Heart left ventricle (tissue), 16 donors: ENCODE measurements around the gene CENPU. TPM values are rescaled to one million over a fixed set of nuclear protein-coding genes. Genes with fewer than 3 reads are reported as not detected.
"Not testable (repeated sequence)": the region's sequence is repeated elsewhere in the genome, so short reads cannot be mapped to it uniquely, and the experiment has no call there.

Source experiments
- ATAC-seq, 4 donors: fragments of 200-7000 bp; cut with Tn5 transposase; one replicate each; pipeline ENCODE4 v1.9.1; 2020 to 2022; ENCODE audit warnings: moderate library complexity in 4 of 4, mild to moderate bottlenecking in 3 of 4, moderate number of reproducible peaks in 1 of 4
- DNase-seq, 5 donors: peaks; one replicate each; pipeline ENCODE4 v3.0.0-alpha.2; 2020
- H3K27ac ChIP-seq, 12 donors: fragments of 200-600 bp; sonication (generic) in 4 of 12; one replicate each; pipeline versions ENCODE4 v1.5.0 to v1.8.0; 2016 to 2022; ENCODE audit warnings: mild to moderate bottlenecking in 2 of 12
- H3K27me3 ChIP-seq, 9 donors: fragments of 200-600 bp; sonication (generic) in 2 of 9; one replicate each; pipeline versions ENCODE4 v1.5.1 to v1.8.0; 2016 to 2022; ENCODE audit warnings: mild to moderate bottlenecking in 3 of 9
- H3K36me3 ChIP-seq, 9 donors: fragments of 200-600 bp; sonication (generic) in 2 of 9; one replicate each; pipeline versions ENCODE4 v1.5.0 to v1.8.0; 2018 to 2022; ENCODE audit warnings: mild to moderate bottlenecking in 2 of 9
- H3K4me1 ChIP-seq, 12 donors: fragments of 200-600 bp; sonication (generic) in 4 of 12; one replicate each; pipeline versions ENCODE4 v1.5.0 to v1.8.0; 2016 to 2022; ENCODE audit warnings: mild to moderate bottlenecking in 3 of 12
- H3K4me3 ChIP-seq, 12 donors: fragments of 200-600 bp; sonication (generic) in 4 of 12; one replicate each; pipeline versions ENCODE4 v1.5.0 to v1.8.0; 2017 to 2022; ENCODE audit warnings: mild to moderate bottlenecking in 9 of 12, moderate library complexity in 4 of 12
- H3K9me3 ChIP-seq, 12 donors: fragments of 200-600 bp; sonication (generic) in 4 of 12; one replicate each; pipeline versions ENCODE4 v1.5.0 to v1.8.0; 2016 to 2022; ENCODE audit warnings: mild to moderate bottlenecking in 1 of 12
- CTCF ChIP-seq, 12 donors: fragments of 200-600 bp; sonication (generic) in 4 of 12; IDR thresholded peaks; one replicate each; pipeline versions ENCODE4 v1.5.0 to v1.8.0; 2018 to 2022; ENCODE audit warnings: antibody characterized with exemption in 12 of 12, mild to moderate bottlenecking in 5 of 12
- POLR2A ChIP-seq, 2 donors: fragments of 450-650 bp; IDR thresholded peaks; one replicate each; pipeline ENCODE4 v1.6.1; 2017; ENCODE audit warnings: antibody characterized with exemption in 2 of 2, mild to moderate bottlenecking in 2 of 2, moderate library complexity in 2 of 2
- whole genome bisulfite sequencing, 4 donors: extraction: QIAGEN DNeasy Blood & Tissue Kit in 2 of 4; methylation state at CpG; one replicate each; pipeline versions ENCODE4 v1.1.5 to v1.1.7; 2013 to 2018; 5-methylcytosine and 5-hydroxymethylcytosine counted together
- intact Hi-C, 10 donors: fragments of 100-400 bp; cut with DNase I; formaldehyde crosslinking; loops; one replicate each; pipeline versions ENCODE4 v1.11.1 to v1.14.2; 2022
- long read RNA-seq, 3 donors: library from polyadenylated mRNA; unstranded; transcript quantifications; one replicate each; pipeline ENCODE4 v2.0.0, GENCODE V29; 2020 to 2021
- polyA plus RNA-seq, 2 donors: library from polyadenylated mRNA; stranded (reverse); fragments of 200-250 nt; gene quantifications; one replicate each; pipeline ENCODE4 v1.2.3, GENCODE V29; 2013
- total RNA-seq, 9 donors: library from RNA; depleted of rRNA in 2 of 9; stranded (reverse); fragments of >200 nt in 2 of 9; fragmentation: NEBNext Ultra II Directional in 3 of 9; extraction: Animal tissue kit (Norgen Biotek cat#: 25700) in 3 of 9; gene quantifications; one replicate each; pipeline versions ENCODE4 v1.1.0 to v1.2.4, GENCODE V29; 2016 to 2023
- donor health status: ischemic (EF 13 %, LVEDD 7.1; RV severe dilation, severe dysfunction).
- donor health status: healthy with polysubstance abuse.
- donor health status: DM: no; HTN: yes; CAD: no.
- donor health status: DM: no; HTN: no; CAD: no.
- donor health status: ischemic (EF 25% LVEDD 6.9; RV normal size, moderate dysfunction).
- donor health status: ischemic (EF 25% LVEDD 5.7; RV mildly dilated, moderate dysfunction).
- donor health status: healthy.
- donor health status: DM: yes; HTN: yes; CAD: no.
- donor health status: ischemic (EF 35%, LVEDD 5.7; RV mildly dilated, moderate dysfunction).
- donor health status: nonischemic (EF 11% LVEDD 7.7; RV severe dilation, severe dysfunction).
- donor health status: DM: yes; HTN: yes; CAD: no.
- donor health status: PGD.
- donor health status: ischemic (EF 29% LVEDD 5.4; RV normal size, mild dysfunction).
- donor health status: nonischemic (EF 23%, LVEDD 6.1; RV moderate dilation, normal function).

Gene CENPU, protein sequence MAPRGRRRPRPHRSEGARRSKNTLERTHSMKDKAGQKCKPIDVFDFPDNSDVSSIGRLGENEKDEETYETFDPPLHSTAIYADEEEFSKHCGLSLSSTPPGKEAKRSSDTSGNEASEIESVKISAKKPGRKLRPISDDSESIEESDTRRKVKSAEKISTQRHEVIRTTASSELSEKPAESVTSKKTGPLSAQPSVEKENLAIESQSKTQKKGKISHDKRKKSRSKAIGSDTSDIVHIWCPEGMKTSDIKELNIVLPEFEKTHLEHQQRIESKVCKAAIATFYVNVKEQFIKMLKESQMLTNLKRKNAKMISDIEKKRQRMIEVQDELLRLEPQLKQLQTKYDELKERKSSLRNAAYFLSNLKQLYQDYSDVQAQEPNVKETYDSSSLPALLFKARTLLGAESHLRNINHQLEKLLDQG
- total RNA-seq (1 to 10 TPM in 6 of 9 donors, under 1 TPM in 3; 0.36 to 7.1 (median 1.3) TPM), polyA plus RNA-seq (1 to 10 TPM; 1.0 to 1.2 TPM)
- long read RNA-seq, donor 1, partial matches to known transcripts, result 0 of 2 reads
- long read RNA-seq, donor 1, other reads (novel, unspliced or antisense), result 0 of 2 reads
- long read RNA-seq, donor 2, partial matches to known transcripts, result 1 of 7 reads
- long read RNA-seq, donor 2, other reads (novel, unspliced or antisense), result 0 of 7 reads
- long read RNA-seq, donor 3, partial matches to known transcripts, result 0 of 4 reads
- long read RNA-seq, donor 3, other reads (novel, unspliced or antisense), result 1 of 4 reads

- peak; percentile 99 to 100 (median 100) for ATAC-seq
- Histone ChIP-seq H3K9me3 (no peaks in the 10 kb centered on the region), H3K27ac (peak within 1 kb of the TSS in 11 of 12 donors; percentile 45 to 82 (median 62)), H3K4me1 (peaks cover 0 to 20% (median 11%) of the 10 kb centered on the region in 12 donors), H3K4me3 (peak within 1 kb of the TSS; percentile 45 to 94 (median 71)), H3K27me3 (no peaks in the 10 kb centered on the region), H3K36me3 (no peaks in the 10 kb centered on the region)
- intact Hi-C loops, result loop anchor here in 9 of 10 donors (1.0 to 10.0 kb wide), 8 partner anchors 77 to 1289 kb away; partner anchors contain the start of genes CASP3 (in 8 of the 9), PRIMPOL (in 8 of the 9) and CDKN2AIP (in 1 of the 9)
- TF ChIP-seq POLR2A (IDR thresholded peaks at IDR 0.05), result peak in 1 of 2 donors; percentile 73
- peak in 1 of 12 donors; percentile 3 for TF ChIP-seq CTCF (IDR thresholded peaks at IDR 0.05)
- peak; percentile 96 to 98 (median 97) for DNase-seq
- WGBS, 4 donors, result 0 to 1% (median 0%) methylated on average over 26 to 69 of the region's 69 CpGs
Measured at GRCh38 chr4:184733654-184734524, at the start of gene CENPU. Gene CENPU (minus strand): TSS chr4:184734096. CDS start chr4:184734062, 34 bp downstream.

GRCh38 chr4:184782731-184783373, 49.0 kb upstream of the CENPU start:
- H3K4me3 ChIP-seq, result no peak overlapping the region
- WGBS, 4 donors, result 58 to 66% (median 62%) methylated on average over 16 to 17 of the region's 17 CpGs
- peaks cover 0 to 10% (median 0%) of the 10 kb centered on the region in 12 donors for H3K4me1 ChIP-seq
- no peak for DNase-seq
- no peak for TF ChIP-seq POLR2A (IDR thresholded peaks at IDR 0.05)
- no peak for TF ChIP-seq CTCF (IDR thresholded peaks at IDR 0.05)
- no peaks in the 10 kb centered on the region for H3K27me3 ChIP-seq
- H3K27ac ChIP-seq, result peak overlapping the region in 1 of 12 donors; percentile 10
- peak in 2 of 4 donors; percentile 17 to 39 for ATAC-seq
- intact Hi-C loops, result no loop called here
- no peaks in the 10 kb centered on the region for H3K9me3 ChIP-seq
- peaks cover 0 to 95% (median 81%) of the 10 kb centered on the region in 9 donors for H3K36me3 ChIP-seq

DNA sequence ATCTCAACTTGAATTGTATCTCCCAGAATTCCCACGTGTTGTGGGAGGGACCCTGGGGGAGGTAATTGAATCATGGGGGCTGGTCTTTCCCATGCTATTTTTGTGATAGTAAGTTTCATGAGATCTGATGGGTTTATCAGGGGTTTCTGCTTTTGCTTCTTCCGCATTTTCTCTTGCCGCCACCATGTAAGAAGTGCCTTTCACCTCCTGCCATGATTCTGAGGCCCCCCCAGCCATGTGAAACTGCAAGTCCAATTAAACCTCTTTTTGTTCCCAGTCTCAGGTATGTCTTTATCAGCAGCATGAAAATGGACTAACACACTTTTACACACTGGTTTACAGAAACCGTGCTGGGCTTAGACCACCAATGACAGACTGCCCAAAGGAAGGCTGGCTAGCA, 45.3 kb upstream of the CENPU start:
- peaks cover 0 to 94% (median 72%) of the 10 kb centered on the region in 9 donors for H3K36me3 ChIP-seq
- H3K9me3 ChIP-seq, DNase-seq, intact Hi-C loops, H3K27ac ChIP-seq, H3K27me3 ChIP-seq, H3K4me3 ChIP-seq, ATAC-seq: not testable (repeated sequence)
- WGBS, 4 donors, result 93 to 95% (median 94%) methylated on average over 4 of the region's 4 CpGs
- H3K4me1 ChIP-seq, result peaks cover 0 to 14% (median 0%) of the 10 kb centered on the region in 12 donors

DNA sequence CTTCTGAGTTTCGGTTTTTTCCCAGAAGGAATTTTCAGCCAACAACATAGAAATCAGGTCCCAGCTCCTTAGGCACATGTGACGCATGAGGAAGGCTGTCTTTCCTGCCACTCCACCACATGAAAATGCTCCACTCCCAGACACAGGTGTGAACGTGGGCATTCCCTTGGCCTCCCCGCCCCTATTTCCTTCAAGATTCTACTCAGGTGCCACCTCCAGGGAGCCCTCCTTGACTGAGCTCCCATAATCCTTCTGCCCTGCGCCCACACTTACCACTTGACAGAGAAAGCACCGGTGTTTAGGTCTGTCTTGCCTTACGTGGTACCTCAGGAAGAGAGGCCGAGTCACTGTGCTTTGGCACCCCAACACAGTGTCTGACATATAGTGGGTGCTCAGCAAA, 44.4 kb upstream of the CENPU start:
- H3K27ac ChIP-seq, result no peak overlapping the region
- TF ChIP-seq POLR2A (IDR thresholded peaks at IDR 0.05) (no peak), CTCF (IDR thresholded peaks at IDR 0.05) (no peak)
- H3K27me3 ChIP-seq, result no peaks in the 10 kb centered on the region
- DNase-seq, result no peak
- H3K4me3 ChIP-seq, result no peak overlapping the region
- intact Hi-C loops, result no loop called here
- H3K9me3 ChIP-seq, result no peaks in the 10 kb centered on the region
- peaks cover 0 to 14% (median 0%) of the 10 kb centered on the region in 12 donors for H3K4me1 ChIP-seq
- WGBS, 4 donors, result 83 to 87% (median 85%) methylated on average over 8 of the region's 8 CpGs
- ATAC-seq, result no peak
- peaks cover 0 to 94% (median 72%) of the 10 kb centered on the region in 9 donors for H3K36me3 ChIP-seq
